ENCODE results near the gene GNA12.
"Not testable (repeated sequence)": the region's sequence is repeated elsewhere in the genome, so short reads cannot be mapped to it uniquely, and the experiment has no call there.

GRCh38 chr7:2691932-2692439 is 152.1 kb downstream of the GNA12 start:
- not testable (repeated sequence) for TF ChIP-seq CTCF (IDR thresholded peaks at IDR 0.05; ENCODE audit: insufficient read depth, low read length, poor library complexity, severe bottlenecking); EZH2phosphoT487 (conservative IDR thresholded peaks at IDR 0.05; ENCODE audit: low read length)

All from SU-DHL-6 (cell line).